Adrenal gland (tissue), 12 donors: Measurements from ENCODE around the gene MLANA. TPM values are rescaled to one million over a fixed set of nuclear protein-coding genes. Genes with fewer than 3 reads are reported as not detected.

ENCODE experiments used
- DNase-seq, 7 donors: peaks; one replicate each; pipeline ENCODE4 v3.0.0-alpha.2; 2019 to 2020
- H3K27ac ChIP-seq, 5 donors: fragments of 200-600 bp; sonication (generic) in 4 of 5; 1 replicate in 3 of 5; 2 replicates in 2 of 5; pipeline versions ENCODE4 v1.5.1 to v1.8.0; 2016 to 2020; ENCODE audit warnings: mild to moderate bottlenecking in 1 of 5
- H3K27me3 ChIP-seq: fragments of 200-600 bp; 2 replicates; pipeline ENCODE4 v1.8.0; 2021
- H3K36me3 ChIP-seq, 2 donors: fragments of 200-600 bp; replicated peaks in 1 of 2; 1 replicate in 1 of 2; 2 replicates in 1 of 2; pipeline versions ENCODE4 v1.5.1 to v1.8.0; 2018 to 2022
- H3K4me1 ChIP-seq, 2 donors: fragments of 200-600 bp; replicated peaks in 1 of 2; 1 replicate in 1 of 2; 2 replicates in 1 of 2; pipeline versions ENCODE4 v1.5.1 to v1.8.0; 2018 to 2021
- H3K4me3 ChIP-seq, 4 donors: fragments of 200-600 bp; sonication (generic) in 3 of 4; one replicate each; pipeline ENCODE4 v1.5.1; 2016 to 2018
- H3K9me3 ChIP-seq, 3 donors: fragments of 200-600 bp; sonication (generic) in 1 of 3; replicated peaks in 1 of 3; 1 replicate in 2 of 3; 2 replicates in 1 of 3; pipeline versions ENCODE4 v1.5.1 to v1.8.0; 2016 to 2021
- POLR2A ChIP-seq, 2 donors: fragments of 450-650 bp; IDR thresholded peaks; one replicate each; pipeline ENCODE4 v1.6.1; 2017; ENCODE audit warnings: antibody characterized with exemption in 2 of 2, mild to moderate bottlenecking in 2 of 2, moderate library complexity in 1 of 2
- WGBS, 4 donors: extraction: QIAGEN DNeasy Blood & Tissue Kit in 2 of 4; methylation state at CpG; one replicate each; pipeline versions ENCODE4 v1.1.5 to v1.1.7; 2013 to 2017; 5-methylcytosine and 5-hydroxymethylcytosine counted together
- intact Hi-C, 2 donors: fragments of 100-400 bp; cut with DNase I; formaldehyde crosslinking; loops; one replicate each; pipeline versions ENCODE4 v1.14.1 to v1.15.0; 2022 to 2023
- polyA plus RNA-seq, 3 donors: library from polyadenylated mRNA; stranded (reverse); fragments of 200-250 nt in 2 of 3; fragments of 350-450 nt in 1 of 3; fragmentation: Illumina TruSeq in 1 of 3; extraction: RNeasy Lipid Tissue Mini Kit (QIAGEN cat#74804) in 1 of 3; gene quantifications; one replicate each; pipeline ENCODE4 v1.2.3, GENCODE V29; 2013 to 2014
- total RNA-seq, 9 donors: library from RNA; depleted of rRNA in 4 of 9; stranded (reverse); fragments of >200 nt in 4 of 9; fragments of 120-200 nt in 1 of 9; fragmentation: NEBNext Ultra II Directional in 1 of 9; extraction: Animal tissue kit (Norgen Biotek cat#: 25700) in 1 of 9; gene quantifications; one replicate each; pipeline versions ENCODE4 v1.1.0 to v1.2.4, GENCODE V29; 2013 to 2023
- TF ChIP-seq, protein P1 (sequence below), 6 experiments: fragments of 450-650 bp in 4 of 6; fragments of 200-600 bp in 2 of 6; sonication (generic) in 1 of 6; IDR thresholded peaks; 1 replicate in 5 of 6; 2 replicates in 1 of 6; pipeline versions ENCODE4 v1.5.1 to v1.8.0; 2016 to 2021; ENCODE audit warnings: antibody characterized with exemption in 6 of 6, mild to moderate bottlenecking in 2 of 6, moderate library complexity in 1 of 6
- donor health status: healthy with polysubstance abuse.
- donor health status: Bipolar disorder and iron deficiency.
- donor health status: DM: yes; HTN: yes; CAD: no.
- donor health status: DM: no; HTN: no; CAD: no.
- donor health status: DM: no; HTN: no; CAD: no.
- donor health status: DM: yes; HTN: yes; CAD: no.

The MLANA gene
- total and polyA plus RNA-seq, 12 donors = not detected

DNA sequence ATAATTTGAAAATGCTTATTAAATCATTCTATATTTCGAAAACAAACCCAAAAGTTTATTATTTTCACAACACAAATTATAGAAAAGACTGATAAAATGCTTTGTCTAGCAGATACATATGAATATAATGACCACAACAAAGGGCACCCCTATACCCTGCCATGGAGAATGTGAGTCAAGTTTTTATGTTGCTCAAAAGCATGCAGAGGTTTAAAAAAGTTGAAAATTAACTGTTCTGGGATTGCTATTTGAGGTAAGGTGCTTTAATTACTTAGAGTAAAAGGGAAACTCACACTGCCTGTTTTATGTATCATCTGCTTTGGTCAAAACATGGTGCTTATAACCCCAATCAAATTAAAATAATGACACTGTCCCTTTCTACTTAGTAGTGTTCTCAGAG is 41.0 kb downstream of the MLANA start:
- no peaks in the 10 kb centered on the region for H3K27me3 ChIP-seq
- H3K4me1 ChIP-seq = no peaks in the 10 kb centered on the region
- intact Hi-C loops = no loop called here
- WGBS, 4 donors = 91 to 98% (median 94%) methylated on average over 1 of the region's 1 CpG
- no peak for DNase-seq
- TF ChIP-seq, protein P1, sequence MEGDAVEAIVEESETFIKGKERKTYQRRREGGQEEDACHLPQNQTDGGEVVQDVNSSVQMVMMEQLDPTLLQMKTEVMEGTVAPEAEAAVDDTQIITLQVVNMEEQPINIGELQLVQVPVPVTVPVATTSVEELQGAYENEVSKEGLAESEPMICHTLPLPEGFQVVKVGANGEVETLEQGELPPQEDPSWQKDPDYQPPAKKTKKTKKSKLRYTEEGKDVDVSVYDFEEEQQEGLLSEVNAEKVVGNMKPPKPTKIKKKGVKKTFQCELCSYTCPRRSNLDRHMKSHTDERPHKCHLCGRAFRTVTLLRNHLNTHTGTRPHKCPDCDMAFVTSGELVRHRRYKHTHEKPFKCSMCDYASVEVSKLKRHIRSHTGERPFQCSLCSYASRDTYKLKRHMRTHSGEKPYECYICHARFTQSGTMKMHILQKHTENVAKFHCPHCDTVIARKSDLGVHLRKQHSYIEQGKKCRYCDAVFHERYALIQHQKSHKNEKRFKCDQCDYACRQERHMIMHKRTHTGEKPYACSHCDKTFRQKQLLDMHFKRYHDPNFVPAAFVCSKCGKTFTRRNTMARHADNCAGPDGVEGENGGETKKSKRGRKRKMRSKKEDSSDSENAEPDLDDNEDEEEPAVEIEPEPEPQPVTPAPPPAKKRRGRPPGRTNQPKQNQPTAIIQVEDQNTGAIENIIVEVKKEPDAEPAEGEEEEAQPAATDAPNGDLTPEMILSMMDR (IDR thresholded peaks at IDR 0.05) = no peak
- no peak for TF ChIP-seq POLR2A (IDR thresholded peaks at IDR 0.05)
- H3K36me3 ChIP-seq = no peaks in the 10 kb centered on the region
- H3K27ac ChIP-seq = no peak overlapping the region
- no peaks in the 10 kb centered on the region for H3K9me3 ChIP-seq
- H3K4me3 ChIP-seq = no peak overlapping the region

DNA sequence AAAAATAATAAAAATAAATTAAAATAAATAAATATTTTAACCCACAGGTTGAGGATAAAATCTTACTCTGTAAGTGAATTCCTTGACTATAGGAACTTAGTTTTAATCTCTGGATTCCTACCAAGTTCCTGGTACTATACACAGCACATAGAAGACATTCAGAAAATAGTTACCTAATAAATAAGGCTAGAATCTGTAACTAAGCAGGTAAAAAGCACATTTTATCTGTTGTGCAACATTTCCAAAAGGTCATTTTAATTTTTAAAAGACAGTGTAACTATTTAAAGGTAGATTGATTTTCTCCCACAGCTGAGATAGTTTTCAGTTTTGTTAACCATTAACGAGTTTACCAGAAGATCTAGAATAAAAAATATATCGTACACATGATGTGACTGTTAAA is 47.8 kb downstream of the MLANA start:
- Histone ChIP-seq H3K27me3 (no peaks in the 10 kb centered on the region), H3K36me3 (no peaks in the 10 kb centered on the region), H3K27ac (no peak overlapping the region), H3K9me3 (no peaks in the 10 kb centered on the region), H3K4me3 (no peak overlapping the region), H3K4me1 (no peaks in the 10 kb centered on the region)
- TF ChIP-seq POLR2A (IDR thresholded peaks at IDR 0.05) = no peak
- TF ChIP-seq, protein P1 (IDR thresholded peaks at IDR 0.05) = no peak
- intact Hi-C loops = no loop called here
- DNase-seq = no peak
- WGBS, 4 donors = 95 to 100% (median 98%) methylated on average over 2 of the region's 2 CpGs

DNA sequence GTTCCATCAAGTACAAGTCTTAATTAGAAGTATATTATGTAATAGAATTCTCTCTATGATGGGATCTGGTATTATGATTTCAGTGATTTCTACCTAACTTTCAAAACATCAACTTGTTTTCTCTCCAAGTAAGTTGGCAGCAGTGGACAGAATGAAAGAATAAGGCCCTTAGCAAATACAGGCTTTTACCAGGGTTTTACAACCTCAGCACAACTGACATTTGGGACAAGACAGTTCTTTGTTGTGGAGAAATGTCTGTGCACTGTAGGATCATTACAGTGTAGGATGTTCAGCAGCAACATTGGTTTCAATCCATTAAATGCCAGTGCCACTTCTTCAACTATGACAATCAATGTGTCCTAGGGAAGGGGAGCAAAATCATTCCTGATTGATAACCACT is 48.8 kb downstream of the MLANA start:
- no peaks in the 10 kb centered on the region for H3K4me1 ChIP-seq
- DNase-seq = no peak
- no peaks in the 10 kb centered on the region for H3K36me3 ChIP-seq
- H3K4me3 ChIP-seq = no peak overlapping the region
- H3K9me3 ChIP-seq = no peaks in the 10 kb centered on the region
- intact Hi-C loops = no loop called here
- TF ChIP-seq, protein P1 (IDR thresholded peaks at IDR 0.05) = no peak
- TF ChIP-seq POLR2A (IDR thresholded peaks at IDR 0.05) = no peak
- H3K27me3 ChIP-seq = no peaks in the 10 kb centered on the region
- no peak overlapping the region for H3K27ac ChIP-seq

DNA sequence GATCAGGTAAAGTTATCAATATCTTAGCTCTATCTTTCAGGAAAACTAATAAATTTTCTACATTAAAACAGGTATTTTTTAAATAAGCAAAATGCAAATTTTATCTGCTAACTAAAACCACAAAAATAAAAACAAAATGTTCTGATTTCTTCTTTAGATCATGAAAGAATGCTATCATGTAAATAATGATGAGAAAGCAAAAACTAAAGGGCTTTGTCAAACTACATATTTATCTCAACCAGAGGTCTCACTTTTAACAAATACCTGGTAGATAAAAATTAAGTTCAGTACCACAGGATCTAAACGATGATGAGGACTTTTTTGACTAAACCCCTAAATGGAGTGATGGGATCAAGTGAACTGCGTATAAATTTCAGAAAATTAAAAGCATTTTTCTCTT is 50.5 kb downstream of the MLANA start:
- H3K36me3 ChIP-seq = no peaks in the 10 kb centered on the region
- no peaks in the 10 kb centered on the region for H3K4me1 ChIP-seq
- H3K27ac ChIP-seq = no peak overlapping the region
- H3K4me3 ChIP-seq = no peak overlapping the region
- no peaks in the 10 kb centered on the region for H3K9me3 ChIP-seq
- no peaks in the 10 kb centered on the region for H3K27me3 ChIP-seq
- no peak for DNase-seq
- TF ChIP-seq, protein P1 (IDR thresholded peaks at IDR 0.05) = no peak
- no peak for TF ChIP-seq POLR2A (IDR thresholded peaks at IDR 0.05)
- intact Hi-C loops = no loop called here
- 93 to 99% (median 97%) methylated on average over 2 of the region's 2 CpGs for WGBS, 4 donors
